ENCODE measurements around the gene WNT10A.

DNA sequence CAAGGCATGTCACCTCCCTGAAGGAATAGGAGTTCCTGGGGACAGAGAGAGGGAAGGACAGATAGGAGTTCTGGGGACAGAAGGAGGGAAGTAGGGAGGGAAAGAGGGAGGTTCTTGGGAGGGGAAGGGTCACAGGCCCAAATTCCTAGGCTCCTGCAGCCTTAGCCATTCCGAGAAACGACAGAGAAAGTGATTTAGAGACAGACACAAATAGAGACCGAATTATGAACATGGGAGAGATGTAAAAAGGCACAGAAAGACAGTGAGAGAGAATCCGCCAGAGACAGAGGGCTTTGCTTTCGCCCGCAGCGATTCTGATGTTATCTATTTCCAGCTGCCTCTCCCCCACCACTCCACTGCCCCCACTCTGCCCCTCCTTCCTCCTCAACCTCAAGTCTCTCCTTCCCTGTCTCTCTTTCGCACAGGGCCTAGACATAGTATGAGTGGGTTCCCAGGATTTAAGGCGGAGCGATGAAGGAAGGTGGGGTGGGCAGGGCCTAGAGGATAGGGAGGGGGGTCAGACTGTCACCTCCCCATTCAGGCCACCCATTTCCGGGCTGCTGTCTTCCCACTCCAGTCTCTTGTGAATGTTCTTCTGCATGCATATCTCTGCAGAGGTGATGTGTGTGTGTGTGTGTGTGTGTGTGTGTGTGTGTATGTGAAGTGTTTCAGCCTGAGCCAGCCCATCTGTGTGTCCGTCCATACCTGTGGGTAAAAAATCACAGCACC is 24.3 kb upstream of the WNT10A start:
- TF ChIP-seq SUZ12 (IDR thresholded peaks at IDR 0.05) (no peak), FOXM1 (IDR thresholded peaks at IDR 0.05; ENCODE audit: borderline replicate concordance) (no peak), ELF4 (IDR thresholded peaks at IDR 0.05) (no peak), SP1 (IDR thresholded peaks at IDR 0.05) (no peak), ARNT (IDR thresholded peaks at IDR 0.05) (no peak), HDGF (IDR thresholded peaks at IDR 0.05; ENCODE audit: borderline replicate concordance) (no peak), ZNF384 (IDR thresholded peaks at IDR 0.05) (no peak), BHLHE40 (IDR thresholded peaks at IDR 0.05; ENCODE audit: borderline replicate concordance) (no peak), FOXK2 (IDR thresholded peaks at IDR 0.05) (no peak), PKNOX1 (IDR thresholded peaks at IDR 0.05) (no peak), CTBP1 (IDR thresholded peaks at IDR 0.05; ENCODE audit: borderline replicate concordance) (no peak)

Data from HEK293T (cell line).